ENCODE results near the gene PGM5.

PGM5 gene

GRCh38 chr9:68541568-68541967 is 185.2 kb downstream of the PGM5 start:
- DNase-seq = no peak

DNA sequence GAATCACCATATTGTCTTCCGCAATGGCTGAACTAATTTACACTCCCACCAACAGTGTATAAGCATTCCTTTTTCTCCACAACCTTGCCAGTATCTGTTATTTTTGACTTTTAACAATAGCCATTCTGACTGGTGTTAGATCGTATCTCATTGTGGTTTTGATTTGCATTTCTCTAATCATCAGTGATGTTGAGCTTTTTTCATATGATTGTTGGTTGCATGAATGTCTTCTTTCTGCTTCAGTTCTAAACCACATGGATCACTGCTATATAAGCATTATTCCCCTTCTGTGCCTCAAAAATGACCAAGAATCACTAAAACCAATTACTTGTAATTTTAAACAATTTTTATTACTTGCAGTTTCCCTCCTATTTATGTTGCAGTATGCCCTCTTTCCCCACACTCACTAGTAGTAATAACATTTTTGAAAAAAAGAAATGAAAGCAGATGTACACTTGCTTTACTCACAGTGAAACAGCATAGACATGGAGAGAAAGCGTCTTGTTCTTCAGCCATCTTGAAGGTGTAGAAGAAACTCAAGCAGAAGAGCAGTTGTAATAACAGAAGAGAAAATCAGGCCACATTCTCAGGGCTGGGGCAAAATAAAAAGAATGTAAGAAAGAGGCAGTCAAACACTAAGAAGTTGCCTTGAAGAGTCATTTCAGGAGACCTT is 188.8 kb downstream of the PGM5 start:
- DNase-seq = no peak

GRCh38 chr9:68546596-68547390 is 190.4 kb downstream of the PGM5 start:
- no peak for DNase-seq

DNA sequence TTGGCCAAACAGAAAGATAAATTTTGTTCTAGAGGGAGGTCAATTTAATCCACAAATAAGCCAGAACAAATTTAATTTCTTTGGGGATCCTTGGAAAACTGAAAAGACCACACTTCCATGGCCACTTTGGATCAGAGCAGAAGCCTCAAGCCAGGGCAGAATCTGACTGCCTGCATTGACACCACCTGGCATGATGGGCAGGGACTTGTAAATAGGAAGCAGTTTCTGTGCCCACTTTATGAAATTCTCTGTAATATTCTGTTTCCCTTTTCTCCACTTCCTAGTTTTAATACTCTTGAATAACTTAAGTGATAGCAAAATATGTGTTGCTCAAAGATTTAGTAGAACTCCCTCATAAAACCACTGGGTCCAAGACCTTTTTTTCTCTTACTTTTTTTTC is 191.0 kb downstream of the PGM5 start:
- no peak for DNase-seq

DNA sequence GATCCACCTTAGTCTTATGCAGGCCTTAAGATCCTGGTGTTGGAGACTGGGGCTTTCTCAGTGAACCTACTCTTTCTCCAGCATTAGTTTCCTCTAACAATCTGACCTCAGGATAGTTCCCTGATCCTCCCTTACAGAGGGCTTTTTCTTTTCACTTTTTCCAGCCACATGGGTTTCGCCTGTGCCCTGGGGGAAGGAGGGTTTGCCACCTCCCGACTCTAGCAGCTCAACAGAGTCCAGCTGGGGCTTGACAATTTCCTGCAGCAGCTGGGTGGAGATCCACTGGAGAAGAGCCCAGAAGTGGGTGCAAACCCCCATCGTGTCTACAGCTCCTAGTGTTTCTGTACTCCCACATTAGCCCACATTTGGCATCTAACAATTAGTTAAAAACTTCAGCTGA is 191.8 kb downstream of the PGM5 start:
- DNase-seq = no peak

DNA sequence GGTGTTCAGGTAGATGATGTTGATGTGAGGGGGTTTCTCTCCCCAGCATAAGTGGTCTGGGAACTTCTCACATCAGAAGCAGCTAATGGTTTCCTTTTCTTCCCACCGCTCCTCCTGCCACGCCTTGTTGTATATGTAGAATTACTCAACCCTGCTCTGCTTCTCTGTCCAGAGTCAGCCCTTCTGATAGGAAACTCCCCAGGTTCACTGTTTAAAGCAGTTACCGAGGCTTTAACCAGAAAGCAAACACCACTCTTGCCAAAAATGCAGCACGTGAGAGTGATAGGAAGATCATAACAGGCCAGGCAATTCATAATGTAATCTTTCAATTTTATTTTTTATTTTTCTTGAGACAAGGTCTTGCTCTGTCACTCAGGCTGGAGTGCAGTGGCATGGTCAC is 194.8 kb downstream of the PGM5 start:
- DNase-seq = no peak

DNA sequence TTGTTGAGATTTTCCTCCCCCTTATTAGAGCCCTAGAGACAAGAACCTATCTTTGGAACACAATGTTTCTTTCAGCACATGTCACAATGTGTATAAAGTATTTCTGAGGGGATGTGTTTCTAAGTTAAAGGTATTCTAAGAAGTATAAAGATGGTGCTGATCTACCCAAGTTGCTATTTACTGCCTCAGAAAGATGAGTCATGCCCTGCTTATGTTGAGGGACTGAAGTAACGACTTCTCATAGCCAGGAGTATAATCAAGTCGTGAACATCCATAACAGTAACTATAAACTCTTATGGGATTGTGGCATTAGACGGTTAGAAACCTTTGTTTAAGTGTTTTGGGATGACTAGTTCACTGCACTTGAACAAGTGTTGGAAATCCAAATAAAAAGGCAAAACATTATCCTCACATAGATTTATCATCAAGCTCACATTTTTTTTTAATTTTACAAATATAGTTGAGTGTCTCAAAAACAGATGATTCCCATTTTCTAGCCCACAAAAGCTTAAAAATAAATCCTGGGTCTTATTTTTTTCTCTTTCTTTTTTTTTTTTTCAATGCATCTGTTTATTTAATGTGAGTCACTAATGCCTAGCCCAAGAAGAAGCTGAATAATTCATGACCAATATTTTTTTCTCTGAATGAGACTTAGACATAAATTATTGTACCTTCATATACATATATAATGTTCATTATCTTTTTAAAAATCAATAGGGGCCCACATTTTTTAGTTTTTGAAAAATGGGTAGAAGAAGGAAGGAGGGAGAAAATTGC is 196.5 kb downstream of the PGM5 start:
- DNase-seq = no peak

DNA sequence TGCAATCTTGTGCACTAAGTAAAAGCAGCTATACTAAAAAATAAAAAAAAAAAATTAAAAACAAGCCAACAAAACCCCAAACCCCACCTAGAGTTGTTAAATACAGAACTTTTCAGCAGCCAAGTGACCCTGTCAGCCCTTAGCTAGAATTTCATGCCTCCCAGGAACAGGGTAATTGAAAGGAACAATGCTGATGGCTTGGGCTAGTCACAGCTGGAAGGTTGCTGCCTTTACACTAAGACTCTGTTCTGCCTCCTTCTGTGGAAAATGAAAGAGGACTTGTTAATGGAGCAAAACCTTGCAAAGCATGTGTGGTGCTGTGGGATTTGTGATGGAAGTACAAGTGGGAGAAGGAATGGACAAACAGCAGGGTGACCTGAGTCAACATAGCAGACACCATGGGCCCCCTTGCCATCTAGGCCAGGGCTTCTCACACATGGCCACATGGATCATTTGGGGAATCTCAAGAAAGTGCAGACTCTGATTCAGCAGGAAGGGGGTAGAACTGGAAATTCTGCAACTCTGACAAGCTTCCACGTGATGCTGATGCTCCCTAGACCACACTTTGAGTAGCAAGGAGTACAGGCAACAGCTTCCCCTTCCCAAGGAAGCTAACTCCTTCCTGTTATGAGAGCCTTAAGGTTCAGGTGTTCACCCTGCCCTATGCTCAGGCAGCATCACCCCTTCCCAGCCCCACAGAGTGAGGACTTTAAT is 199.2 kb downstream of the PGM5 start:
- DNase-seq = no peak

DNA sequence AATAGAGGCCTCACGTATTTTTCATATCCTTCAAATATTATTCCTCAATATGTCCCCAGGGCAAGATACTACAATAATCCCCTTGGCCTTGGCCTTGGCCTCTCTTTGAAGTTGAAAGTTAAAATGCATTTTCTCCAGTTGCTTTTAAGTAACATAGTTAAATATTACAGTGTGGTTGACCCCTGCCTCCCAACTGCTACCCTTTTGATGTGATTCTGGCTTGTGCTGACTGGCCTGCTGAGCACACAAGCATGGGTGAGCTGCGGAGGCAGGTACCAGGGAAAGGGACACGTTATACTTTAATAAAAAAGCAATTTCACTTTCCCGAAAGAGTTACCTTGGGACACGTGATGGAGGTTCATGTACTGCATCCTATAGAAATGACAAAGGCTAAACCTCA is 202.1 kb downstream of the PGM5 start:
- no peak for DNase-seq

- peak; percentile 44 for DNase-seq
Measured at GRCh38 chr9:68560071-68560844, 203.8 kb downstream of the PGM5 start.

- DNase-seq = no peak
Measured at GRCh38 chr9:68562461-68562860, 206.1 kb downstream of the PGM5 start.

DNA sequence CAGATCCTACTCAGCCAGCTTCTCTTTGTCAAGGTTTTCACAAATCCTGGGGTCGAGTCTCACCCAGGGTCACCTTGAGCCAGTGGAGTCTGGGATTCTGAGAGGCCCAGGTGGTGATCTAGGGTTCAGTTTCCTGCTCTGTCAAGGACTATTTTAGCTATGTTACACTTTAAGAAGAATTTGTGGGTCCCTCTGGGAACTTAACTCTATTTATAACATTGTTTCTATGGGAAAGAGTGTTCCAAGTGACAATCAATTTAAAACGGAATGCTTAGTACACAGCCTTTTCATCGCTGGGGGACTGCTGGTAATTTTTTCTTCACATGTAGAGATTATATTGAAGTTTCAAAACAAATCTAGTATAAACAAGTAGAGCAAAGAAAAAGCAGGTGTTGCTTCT is 211.2 kb downstream of the PGM5 start:
- DNase-seq = no peak

GRCh38 chr9:68574150-68574549 is 217.7 kb downstream of the PGM5 start:
- DNase-seq = no peak

GRCh38 chr9:68575817-68576216 is 219.4 kb downstream of the PGM5 start:
- DNase-seq = no peak

GRCh38 chr9:68577774-68578591 is 221.6 kb downstream of the PGM5 start:
- DNase-seq = no peak
